Measurements from ENCODE around the gene DERA.

DERA gene

GRCh38 chr12:16076557-16076956, 165.4 kb downstream of the DERA start:
- H3K4me3 ChIP-seq (ENCODE audit: low read length), result no peak overlapping the region
- no peak for TF ChIP-seq ZNF274 (IDR thresholded peaks at IDR 0.05; ENCODE audit: low read depth, low read length)

- no peak for TF ChIP-seq ZNF274 (IDR thresholded peaks at IDR 0.05; ENCODE audit: low read depth, low read length)
- H3K4me3 ChIP-seq (ENCODE audit: low read length), result no peak overlapping the region
Observed at GRCh38 chr12:16076970-16077522, 165.9 kb downstream of the DERA start.

- no peak overlapping the region for H3K4me3 ChIP-seq (ENCODE audit: low read length)
- no peak for TF ChIP-seq ZNF274 (IDR thresholded peaks at IDR 0.05; ENCODE audit: low read depth, low read length)
Observed at GRCh38 chr12:16086462-16086861, 175.3 kb downstream of the DERA start.

GRCh38 chr12:16086942-16087341, 175.8 kb downstream of the DERA start:
- H3K4me3 ChIP-seq (ENCODE audit: low read length), result no peak overlapping the region
- TF ChIP-seq ZNF274 (IDR thresholded peaks at IDR 0.05; ENCODE audit: low read depth, low read length), result no peak
